Loucy (cell line): Measurements from ENCODE around the gene PTH1R.

Source experiments
- H2AFZ ChIP-seq: fragments of 200-600 bp; sonication (generic); 2 replicates; pipeline ENCODE4 v1.6.0; 2016; ENCODE audit warnings: antibody characterized with exemption, mild to moderate bottlenecking, low read length, moderate library complexity
- H3F3A ChIP-seq: fragments of 200-600 bp; 2 replicates; pipeline ENCODE4 v1.6.0; 2016; ENCODE audit warnings: antibody characterized with exemption, low read depth, mild to moderate bottlenecking
- H3K27me3 ChIP-seq: fragments of 200-600 bp; sonication (generic); 2 replicates; pipeline ENCODE4 v1.6.1; 2014; ENCODE audit warnings: low read length, mild to moderate bottlenecking; ENCODE audit not compliant: insufficient read depth, poor library complexity, severe bottlenecking
- H3K36me3 ChIP-seq: fragments of 200-600 bp; sonication (generic); 2 replicates; pipeline ENCODE4 v1.6.1; 2016; ENCODE audit warnings: low read length; ENCODE audit not compliant: insufficient read depth
- H3K4me1 ChIP-seq: fragments of 200-600 bp; sonication (generic); 2 replicates; pipeline ENCODE4 v1.5.1; 2014; ENCODE audit warnings: low read length, mild to moderate bottlenecking; ENCODE audit not compliant: insufficient read depth, poor library complexity, severe bottlenecking
- H3K4me2 ChIP-seq: fragments of 200-600 bp; sonication (generic); 2 replicates; pipeline ENCODE4 v1.6.0; 2014; ENCODE audit warnings: antibody characterized with exemption, low read length, low read depth, mild to moderate bottlenecking; ENCODE audit not compliant: poor library complexity, severe bottlenecking
- H3K4me3 ChIP-seq: fragments of 200-600 bp; sonication (generic); 2 replicates; pipeline ENCODE4 v1.5.1; 2014; ENCODE audit warnings: low read length, mild to moderate bottlenecking, mixed read lengths; ENCODE audit not compliant: poor library complexity, severe bottlenecking
- H3K79me2 ChIP-seq: fragments of 200-600 bp; sonication (generic); 2 replicates; pipeline ENCODE4 v1.6.1; 2014; ENCODE audit warnings: low read length; ENCODE audit not compliant: insufficient read depth
- H3K9ac ChIP-seq: fragments of 200-600 bp; sonication (generic); 2 replicates; pipeline ENCODE4 v1.6.0; 2014; ENCODE audit warnings: mild to moderate bottlenecking, low read depth, low read length, moderate library complexity; ENCODE audit not compliant: poor library complexity, severe bottlenecking
- H3K9me2 ChIP-seq: fragments of 200-600 bp; sonication (generic); replicated peaks from 2 replicates; pipeline ENCODE4 v1.6.1; 2016; ENCODE audit warnings: low read depth, low read length, mixed read lengths
- H3K9me3 ChIP-seq: fragments of 200-600 bp; sonication (generic); 2 replicates; pipeline ENCODE4 v1.6.1; 2014; ENCODE audit warnings: mild to moderate bottlenecking, antibody characterized with exemption, low read length, low read depth; ENCODE audit not compliant: insufficient read depth
- H4K20me1 ChIP-seq: fragments of 200-600 bp; sonication (generic); 2 replicates; pipeline ENCODE4 v1.6.0; 2014; ENCODE audit warnings: antibody characterized with exemption, low read length, mild to moderate bottlenecking; ENCODE audit not compliant: insufficient read depth, poor library complexity, severe bottlenecking
- CTCF ChIP-seq: fragments of 200-600 bp; sonication (generic); conservative IDR thresholded peaks from 2 replicates; pipeline ENCODE4 v1.5.1; 2014; ENCODE audit warnings: mild to moderate bottlenecking, antibody characterized with exemption, low read length
- EZH2phosphoT487 ChIP-seq: fragments of 200-600 bp; IDR thresholded peaks from 2 replicates; pipeline ENCODE4 v1.6.1; 2018; ENCODE audit warnings: antibody characterized with exemption, mild to moderate bottlenecking, moderate library complexity, borderline replicate concordance

Gene PTH1R

DNA sequence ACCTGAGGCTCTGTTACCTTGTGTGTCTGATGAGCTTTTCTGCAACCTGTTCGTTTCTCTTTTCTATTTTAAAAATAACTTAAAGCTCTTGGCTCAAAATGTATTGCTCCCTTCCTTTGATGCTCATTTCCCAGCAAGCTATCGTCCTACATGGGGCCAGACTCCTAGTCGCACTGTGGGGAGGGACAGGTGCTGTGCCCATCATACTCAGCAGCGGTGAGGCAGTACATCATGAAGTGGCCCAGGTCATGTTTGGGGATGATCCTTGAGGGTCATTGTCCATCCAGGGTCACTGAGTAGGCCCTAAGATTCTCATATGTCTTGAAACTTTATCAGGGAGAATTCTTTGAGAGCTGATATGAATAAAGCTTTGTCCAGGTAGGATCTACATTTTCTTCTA is 41.1 kb downstream of the PTH1R start:
- Histone ChIP-seq H3K9ac (no peak overlapping the region), H3K9me2 (no peaks in the 10 kb centered on the region), H3K36me3 (peaks cover 69% of the 10 kb centered on the region), H2AFZ (no peak overlapping the region), H4K20me1 (peaks cover 5% of the 10 kb centered on the region), H3K9me3 (peaks cover 9% of the 10 kb centered on the region; the same call in 1 of the 2 replicates), H3K4me3 (no peak overlapping the region), H3K4me1 (peaks cover under 1% of the 10 kb centered on the region), H3K79me2 (peaks cover 9% of the 10 kb centered on the region; the same call in 1 of the 2 replicates), H3F3A (no peaks in the 10 kb centered on the region), H3K27me3 (no peaks in the 10 kb centered on the region), H3K4me2 (no peak overlapping the region)
- no peak for TF ChIP-seq EZH2phosphoT487
- TF ChIP-seq CTCF, result no peak

DNA sequence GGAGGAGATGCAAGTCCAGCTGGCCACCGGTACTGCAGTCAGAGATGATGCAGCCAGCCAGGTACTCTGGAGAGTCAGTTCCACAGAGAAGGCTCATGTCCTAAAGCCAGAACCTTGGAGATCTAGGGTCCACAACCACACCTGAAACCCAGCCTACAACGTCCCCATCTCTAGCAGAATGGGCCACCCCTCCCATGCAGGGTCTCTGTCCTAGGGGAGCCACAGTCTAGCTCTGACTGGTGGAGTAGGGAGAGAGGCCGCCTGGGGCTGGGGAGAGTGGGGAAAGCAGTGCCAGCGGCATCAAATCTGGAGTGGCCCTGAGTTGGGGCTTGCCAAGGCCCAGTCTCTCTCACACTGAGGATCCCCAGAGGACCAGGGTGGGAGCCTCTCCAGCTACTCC is 43.5 kb downstream of the PTH1R start:
- H3K9ac ChIP-seq, result no peak overlapping the region
- H3K9me3 ChIP-seq, result peaks cover 9% of the 10 kb centered on the region; the same call in 1 of the 2 replicates
- no peak overlapping the region for H3K4me2 ChIP-seq
- peaks cover 21% of the 10 kb centered on the region for H3K4me1 ChIP-seq
- H3F3A ChIP-seq, result peaks cover 1% of the 10 kb centered on the region; the same call in 1 of the 2 replicates
- H2AFZ ChIP-seq, result no peak overlapping the region
- H3K9me2 ChIP-seq, result no peaks in the 10 kb centered on the region
- H3K27me3 ChIP-seq, result no peaks in the 10 kb centered on the region
- no peak overlapping the region for H3K4me3 ChIP-seq
- peaks cover 30% of the 10 kb centered on the region; the same call in 1 of the 2 replicates for H3K79me2 ChIP-seq
- peaks cover 5% of the 10 kb centered on the region for H4K20me1 ChIP-seq
- peaks cover 90% of the 10 kb centered on the region for H3K36me3 ChIP-seq
- TF ChIP-seq CTCF, result no peak
- no peak for TF ChIP-seq EZH2phosphoT487

GRCh38 chr3:46921871-46922271 is 44.4 kb downstream of the PTH1R start:
- peaks cover 89% of the 10 kb centered on the region for H3K36me3 ChIP-seq
- H4K20me1 ChIP-seq, result peaks cover 5% of the 10 kb centered on the region
- H2AFZ ChIP-seq, result no peak overlapping the region
- TF ChIP-seq EZH2phosphoT487, result no peak
- TF ChIP-seq CTCF, result no peak
- H3K9me2 ChIP-seq, result no peaks in the 10 kb centered on the region
- H3K4me3 ChIP-seq, result no peak overlapping the region
- peaks cover 28% of the 10 kb centered on the region for H3K4me1 ChIP-seq
- peaks cover 8% of the 10 kb centered on the region for H3F3A ChIP-seq
- H3K9me3 ChIP-seq, result peaks cover 9% of the 10 kb centered on the region; the same call in 1 of the 2 replicates
- H3K4me2 ChIP-seq, result no peak overlapping the region
- H3K79me2 ChIP-seq, result peaks cover 33% of the 10 kb centered on the region; the same call in 1 of the 2 replicates
- no peaks in the 10 kb centered on the region for H3K27me3 ChIP-seq
- no peak overlapping the region for H3K9ac ChIP-seq
